HepG2 (cell line): ENCODE measurements around the gene SIAH2. TPM values are rescaled to one million over a fixed set of nuclear protein-coding genes. Genes with fewer than 3 reads are reported as not detected.

ENCODE experiments used
- FOSL2 ChIP-seq: sonication (generic); formaldehyde crosslinking; IDR thresholded peaks from 2 replicates; pipeline ENCODE4 v1.4.0; 2020; ENCODE audit warnings: missing genetic modification reagents
- HNRNPK ChIP-seq: fragments of 200-400 bp; formaldehyde crosslinking; IDR thresholded peaks from 2 replicates; pipeline ENCODE4 v1.6.1; 2018; ENCODE audit warnings: low read length, low read depth, moderate library complexity, mild to moderate bottlenecking; ENCODE audit not compliant: poor library complexity, severe bottlenecking
- MYNN ChIP-seq: sonication (generic); formaldehyde crosslinking; IDR thresholded peaks from 2 replicates; pipeline ENCODE4 v1.4.0; 2020; ENCODE audit warnings: mild to moderate bottlenecking, low read depth, missing genetic modification reagents
- REST ChIP-seq, 2 experiments: IDR thresholded peaks; 2 replicates each; pipeline ENCODE4 v1.6.1; 2011 to 2012; ENCODE audit warnings: low read length in 2 of 2, borderline replicate concordance in 1 of 2, low read depth in 1 of 2, mild to moderate bottlenecking in 1 of 2, moderate library complexity in 1 of 2
- TCF7 ChIP-seq: sonication (generic); IDR thresholded peaks from 2 replicates; pipeline ENCODE4 v1.6.1; 2016; ENCODE audit warnings: antibody characterized with exemption, low read depth
- ZNF407 ChIP-seq: sonication (generic); formaldehyde crosslinking; IDR thresholded peaks from one replicate; pipeline ENCODE4 v1.5.1; 2020; ENCODE audit warnings: mild to moderate bottlenecking, missing genetic modification reagents; ENCODE audit errors: not compliant biosample characterization
- ZNF740 ChIP-seq: sonication (generic); formaldehyde crosslinking; IDR thresholded peaks from 2 replicates; pipeline ENCODE4 v1.4.0; 2020; ENCODE audit warnings: missing genetic modification reagents
- ZNF83 ChIP-seq: sonication (generic); formaldehyde crosslinking; IDR thresholded peaks from 2 replicates; pipeline ENCODE4 v1.4.0; 2020; ENCODE audit warnings: missing genetic modification reagents, mild to moderate bottlenecking, borderline replicate concordance
- polyA plus RNA-seq, 8 experiments: library from polyadenylated mRNA; depleted of rRNA in 3 of 8; stranded (reverse) in 7 of 8; unstranded in 1 of 8; fragments of >200 nt; fragmentation: Illumina TruSeq in 4 of 8; extraction: Trizol in 4 of 8; gene quantifications; 2 replicates each; pipeline versions ENCODE4 v1.2.1 to v1.2.3, GENCODE V29; 2011 to 2016; ENCODE audit warnings: low read depth in 4 of 8, missing spikeins in 1 of 8, mixed read lengths in 1 of 8; ENCODE audit not compliant: insufficient read depth in 1 of 8
- total RNA-seq, 5 experiments: library from RNA; depleted of rRNA; stranded (reverse); fragments of >200 nt; fragmentation: Illumina TruSeq; extraction: Trizol; gene quantifications; 2 replicates each; pipeline ENCODE4 v1.2.3, GENCODE V29; 2016; ENCODE audit warnings: low read depth in 1 of 5

The SIAH2 gene
- total and polyA plus RNA-seq, 2 of the 13 experiments (the other 11 are each of a cell fraction or from before 2014, with no cell fraction given): 71.8 to 117 TPM

DNA sequence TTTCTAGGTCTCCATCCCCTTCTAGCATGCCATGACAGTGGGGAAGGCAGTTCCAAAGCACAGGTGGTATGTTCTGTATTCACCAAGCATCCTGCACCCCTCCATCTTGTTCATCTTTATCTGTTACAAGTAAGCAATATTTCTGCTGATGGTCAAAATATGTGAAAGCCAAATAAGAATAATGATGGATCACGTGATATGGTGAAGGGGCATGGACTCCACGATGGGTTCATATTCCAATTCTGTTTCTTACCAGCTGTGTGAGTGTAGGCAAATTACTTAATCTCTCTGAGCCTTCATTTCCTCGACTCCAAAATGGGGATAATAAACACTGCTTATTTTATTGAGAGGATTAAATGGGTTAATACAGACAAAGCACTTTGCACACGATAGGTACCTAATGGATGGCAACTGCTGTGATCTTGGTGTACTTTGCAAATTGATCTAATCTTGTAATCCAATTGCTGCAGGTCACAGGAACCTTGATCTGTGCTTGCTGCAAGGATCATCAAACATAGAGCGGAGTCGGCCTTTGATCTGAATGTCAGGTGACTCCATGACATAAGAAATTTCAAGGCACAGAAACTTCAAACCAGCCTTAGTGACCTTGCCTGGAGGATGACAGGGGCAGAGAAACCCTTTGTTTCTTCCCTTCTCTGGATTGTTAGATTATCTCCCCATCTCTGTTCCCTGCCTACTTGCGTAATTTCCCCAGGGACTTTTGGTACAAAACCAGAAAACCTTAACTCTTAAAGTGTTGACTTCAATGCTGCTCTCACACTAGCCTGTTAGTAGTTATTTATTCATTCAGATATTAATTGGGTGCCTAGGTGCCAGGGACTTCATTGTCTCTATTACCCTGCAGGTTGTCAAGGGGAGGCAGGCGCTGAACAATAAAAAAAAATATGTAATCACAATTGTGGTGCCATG lies 25.8 kb downstream of the SIAH2 start (continued):
- peak; percentile 99 for TF ChIP-seq TCF7
- no peak for TF ChIP-seq ZNF83 (CRISPR knock-in tag)
- peak in 1 of 2 experiments; percentile 62; a peak in 1 of 4 replicates for TF ChIP-seq REST (IDR thresholded peaks at IDR 0.05; ENCODE audit: borderline replicate concordance in 1 of 2, low read depth in 1 of 2, low read length in 2 of 2)
- no peak for TF ChIP-seq ZNF407 (CRISPR knock-in tag)
- TF ChIP-seq HNRNPK: no peak
- TF ChIP-seq MYNN (CRISPR knock-in tag): no peak
- peak; percentile 93 for TF ChIP-seq FOSL2 (CRISPR knock-in tag)
- no peak for TF ChIP-seq ZNF740
